Cardiac muscle cell (in vitro differentiated cells and primary cell): ENCODE results near the gene ZSWIM3. TPM values are rescaled to one million over a fixed set of nuclear protein-coding genes. Genes with fewer than 3 reads are reported as not detected.

Experiments
- DNase-seq, 2 donors: peaks; one replicate each; pipeline versions ENCODE4 v3.0.0 to v3.0.0-alpha.2; 2010 to 2017; ENCODE audit warnings: low read depth in 1 of 2, low spot score in 1 of 2
- H3K27ac ChIP-seq: fragments of 200-600 bp; sonication (generic); 2 replicates; pipeline ENCODE4 v1.5.1; 2016
- H3K27me3 ChIP-seq: fragments of 200-600 bp; sonication (generic); 2 replicates; pipeline ENCODE4 v1.6.0; 2016; ENCODE audit warnings: control low read depth
- H3K36me3 ChIP-seq: fragments of 200-600 bp; sonication (generic); 2 replicates; pipeline ENCODE4 v1.5.1; 2016; ENCODE audit warnings: control low read depth
- H3K4me1 ChIP-seq: fragments of 200-600 bp; sonication (generic); 2 replicates; pipeline ENCODE4 v1.8.1; 2017; ENCODE audit warnings: low read depth, mild to moderate bottlenecking, mixed run types
- H3K4me3 ChIP-seq: fragments of 200-600 bp; sonication (generic); 2 replicates; pipeline ENCODE4 v1.5.1; 2016; ENCODE audit warnings: mild to moderate bottlenecking
- H3K9me3 ChIP-seq: fragments of 200-600 bp; sonication (generic); 2 replicates; pipeline ENCODE4 v1.5.1; 2017; ENCODE audit warnings: low read depth, mild to moderate bottlenecking, control low read depth
- CTCF ChIP-seq: IDR thresholded peaks from 2 replicates; pipeline ENCODE4 v1.5.1; 2012; ENCODE audit warnings: low read depth, mild to moderate bottlenecking, low read length
- polyA plus RNA-seq: library from polyadenylated mRNA; unstranded; fragments of >200 nt; fragmentation: Nextera tagmentation; extraction: Ambion mirVana; gene quantifications from 2 replicates; pipeline ENCODE4 v1.2.1, GENCODE V29; 2016
- total RNA-seq: library from RNA; depleted of rRNA; stranded (reverse); fragments of >200 nt; gene quantifications from 2 replicates; pipeline ENCODE4 v1.2.3, GENCODE V29; 2016

ZSWIM3 gene
- total and polyA plus RNA-seq, 2 experiments from 2014 or later = 2.2 to 8.0 TPM

GRCh38 chr20:45861221-45862075, 4.0 kb downstream of the ZSWIM3 start:
- no peak overlapping the region for H3K27ac ChIP-seq
- H3K9me3 ChIP-seq = no peaks in the 10 kb centered on the region
- no peaks in the 10 kb centered on the region for H3K27me3 ChIP-seq
- no peak for TF ChIP-seq CTCF
- peaks cover 6% of the 10 kb centered on the region for H3K4me1 ChIP-seq
- DNase-seq = no peak
- no peak overlapping the region for H3K4me3 ChIP-seq
- no peaks in the 10 kb centered on the region for H3K36me3 ChIP-seq

DNA sequence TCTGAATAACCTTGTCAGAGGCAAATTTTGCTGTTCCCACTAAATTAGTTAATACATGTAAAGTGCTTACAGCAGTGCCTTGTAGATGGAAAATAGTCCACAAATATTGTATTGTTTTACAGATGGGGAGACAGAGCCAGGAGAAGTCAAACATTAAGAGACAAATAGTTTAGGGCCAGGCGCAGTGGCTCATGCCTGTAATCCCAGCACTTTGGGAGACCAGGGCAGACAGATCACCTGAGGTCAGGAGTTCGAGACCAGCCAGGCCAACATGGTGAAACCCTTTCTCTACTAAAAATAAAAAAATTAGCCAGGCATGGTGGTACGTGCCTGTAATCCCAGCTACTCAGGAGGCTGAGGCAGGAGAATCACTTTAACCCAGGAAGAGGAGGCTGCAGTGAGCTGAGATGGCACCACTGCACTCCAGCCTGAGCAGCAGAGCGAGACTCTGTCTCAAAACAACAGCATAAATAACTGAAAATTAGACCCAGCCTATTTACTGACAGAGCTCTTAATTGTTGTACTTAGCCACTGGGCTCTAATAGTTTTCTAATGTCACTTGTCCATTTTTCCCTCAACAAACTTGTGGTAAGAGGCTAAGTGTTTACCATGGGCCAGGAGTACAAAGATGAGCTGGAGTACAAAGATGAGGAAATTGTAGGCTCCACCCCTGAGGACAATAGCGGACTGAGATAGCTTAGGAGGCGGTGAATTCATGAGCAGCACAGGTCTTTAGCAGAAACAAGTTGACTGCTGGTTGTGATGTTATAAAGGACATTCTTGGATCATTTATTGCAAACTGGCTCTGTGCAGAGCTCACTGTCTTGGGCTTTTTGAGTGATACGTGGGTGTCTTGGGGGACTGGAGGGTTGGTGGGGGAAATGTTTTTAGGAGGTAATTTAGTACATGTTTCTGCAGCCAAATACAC, 6.4 kb downstream of the ZSWIM3 start:
- Histone ChIP-seq H3K4me1 (no peaks in the 10 kb centered on the region), H3K9me3 (no peaks in the 10 kb centered on the region), H3K36me3 (no peaks in the 10 kb centered on the region), H3K4me3 (no peak overlapping the region), H3K27me3 (no peaks in the 10 kb centered on the region), H3K27ac (no peak overlapping the region)
- DNase-seq = no peak
- TF ChIP-seq CTCF = no peak

DNA sequence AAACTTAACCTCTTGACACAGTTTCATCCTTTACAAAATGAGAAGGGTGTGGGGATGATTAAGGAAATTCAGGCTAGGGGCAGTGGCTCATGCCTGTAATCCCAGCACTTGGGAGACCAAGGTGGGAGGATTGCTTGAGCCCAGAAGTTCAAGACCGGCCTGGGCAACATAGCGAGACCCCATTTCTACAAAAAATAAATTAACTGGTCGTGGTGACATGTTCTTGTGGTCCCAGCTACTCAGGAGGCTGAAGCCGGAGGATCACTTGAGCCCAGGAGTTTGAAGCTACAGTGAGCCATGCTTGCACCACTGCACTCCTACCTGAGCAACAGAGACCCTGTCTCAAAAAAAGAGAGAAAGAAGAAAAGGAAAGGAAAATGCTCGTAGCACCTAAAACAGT, 9.0 kb downstream of the ZSWIM3 start:
- Histone ChIP-seq H3K27me3 (no peaks in the 10 kb centered on the region), H3K4me1 (no peaks in the 10 kb centered on the region), H3K36me3 (no peaks in the 10 kb centered on the region), H3K9me3 (no peaks in the 10 kb centered on the region), H3K4me3 (no peak overlapping the region), H3K27ac (no peak overlapping the region)
- DNase-seq = no peak
- no peak for TF ChIP-seq CTCF

DNA sequence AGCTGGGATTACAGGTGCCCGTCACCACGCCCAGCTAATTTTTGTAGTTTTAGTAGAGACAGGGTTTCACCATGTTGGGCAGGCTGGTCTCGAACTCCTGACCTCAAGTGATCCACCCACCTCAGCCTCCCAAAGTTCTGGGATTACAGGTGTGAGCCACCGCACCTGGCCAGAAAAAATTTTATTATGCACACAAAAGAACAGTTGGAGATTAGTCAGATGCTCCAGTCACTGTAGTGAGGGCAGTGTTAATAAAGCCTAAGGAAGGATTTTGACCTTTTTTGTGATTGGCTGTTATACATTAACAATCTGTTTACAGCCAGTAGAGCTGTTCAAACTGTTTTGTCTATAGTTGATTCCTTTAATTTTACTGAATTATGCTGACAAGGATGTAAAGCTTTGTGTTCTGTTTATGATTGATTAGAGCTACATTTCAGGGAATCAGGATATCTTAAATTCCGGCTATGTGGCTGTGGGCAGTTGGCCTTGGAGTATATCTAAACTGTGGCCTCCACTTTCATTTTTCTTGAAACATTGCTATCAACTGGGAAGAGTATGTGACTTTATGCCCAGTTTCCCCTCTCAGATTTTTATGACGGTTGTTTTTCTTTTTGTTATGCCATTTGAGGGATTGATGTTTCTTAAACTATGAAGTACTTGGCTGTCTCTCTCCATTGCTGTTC, 9.9 kb downstream of the ZSWIM3 start:
- H3K27me3 ChIP-seq = no peaks in the 10 kb centered on the region
- no peak overlapping the region for H3K27ac ChIP-seq

More for the DNA sequence above, 9.9 kb downstream of the ZSWIM3 start:
- Histone ChIP-seq H3K4me1 (no peaks in the 10 kb centered on the region), H3K4me3 (no peak overlapping the region), H3K9me3 (no peaks in the 10 kb centered on the region), H3K36me3 (no peaks in the 10 kb centered on the region)
- no peak for TF ChIP-seq CTCF
- no peak for DNase-seq
